ENCODE measurements around the gene FRY.

The FRY gene

GRCh38 chr13:32136061-32136460, 104.5 kb downstream of the FRY start:
- no peak for DNase-seq

- no peak for DNase-seq
Observed at GRCh38 chr13:32136716-32137115, 105.1 kb downstream of the FRY start.

- no peak for DNase-seq
Observed at GRCh38 chr13:32139251-32139650, 107.7 kb downstream of the FRY start.

GRCh38 chr13:32140109-32140508, 108.5 kb downstream of the FRY start:
- DNase-seq = no peak

- DNase-seq = no peak
Observed at GRCh38 chr13:32141462-32141861, 109.9 kb downstream of the FRY start.

GRCh38 chr13:32142115-32142514, 110.5 kb downstream of the FRY start:
- no peak for DNase-seq

GRCh38 chr13:32142956-32143375, 111.4 kb downstream of the FRY start:
- DNase-seq = peak; percentile 5

- DNase-seq = no peak
Observed at GRCh38 chr13:32147193-32147592, 115.6 kb downstream of the FRY start.

- DNase-seq = no peak
Observed at GRCh38 chr13:32147976-32148375, 116.4 kb downstream of the FRY start.

GRCh38 chr13:32150239-32150638, 118.7 kb downstream of the FRY start:
- no peak for DNase-seq

GRCh38 chr13:32150794-32151193, 119.2 kb downstream of the FRY start:
- DNase-seq = no peak

GRCh38 chr13:32151240-32151639, 119.7 kb downstream of the FRY start:
- no peak for DNase-seq

GRCh38 chr13:32153056-32153455, 121.5 kb downstream of the FRY start:
- DNase-seq = no peak

- DNase-seq = no peak
Observed at GRCh38 chr13:32159137-32159869, 127.7 kb downstream of the FRY start.

- DNase-seq = no peak
Observed at GRCh38 chr13:32162395-32163005, 130.9 kb downstream of the FRY start.

GRCh38 chr13:32164622-32165268, 133.2 kb downstream of the FRY start:
- peak; percentile 11 for DNase-seq

GRCh38 chr13:32165796-32166195, 134.2 kb downstream of the FRY start:
- DNase-seq = no peak

GRCh38 chr13:32168131-32168530, 136.6 kb downstream of the FRY start:
- DNase-seq = no peak

GRCh38 chr13:32170841-32171240, 139.3 kb downstream of the FRY start:
- no peak for DNase-seq

- DNase-seq = no peak
Observed at GRCh38 chr13:32173881-32174280, 142.3 kb downstream of the FRY start.

- DNase-seq = no peak
Observed at GRCh38 chr13:32174366-32174765, 142.8 kb downstream of the FRY start.

GRCh38 chr13:32175307-32175706, 143.7 kb downstream of the FRY start:
- no peak for DNase-seq

- no peak for DNase-seq
Observed at GRCh38 chr13:32175943-32176342, 144.4 kb downstream of the FRY start.

- no peak for DNase-seq
Observed at GRCh38 chr13:32176696-32177095, 145.1 kb downstream of the FRY start.
